GM12873 (cell line): ENCODE results near the gene PKHD1.

Experiments
- TF ChIP-seq, protein P1 (sequence below): IDR thresholded peaks from 2 replicates; pipeline ENCODE4 v1.5.1; 2012; ENCODE audit warnings: low read depth, mild to moderate bottlenecking, moderate library complexity, low read length, control low read depth; ENCODE audit not compliant: insufficient read depth; ENCODE audit errors: missing control alignments

The PKHD1 gene

GRCh38 chr6:51928320-51928719 is 159.1 kb downstream of the PKHD1 start:
- TF ChIP-seq, protein P1, sequence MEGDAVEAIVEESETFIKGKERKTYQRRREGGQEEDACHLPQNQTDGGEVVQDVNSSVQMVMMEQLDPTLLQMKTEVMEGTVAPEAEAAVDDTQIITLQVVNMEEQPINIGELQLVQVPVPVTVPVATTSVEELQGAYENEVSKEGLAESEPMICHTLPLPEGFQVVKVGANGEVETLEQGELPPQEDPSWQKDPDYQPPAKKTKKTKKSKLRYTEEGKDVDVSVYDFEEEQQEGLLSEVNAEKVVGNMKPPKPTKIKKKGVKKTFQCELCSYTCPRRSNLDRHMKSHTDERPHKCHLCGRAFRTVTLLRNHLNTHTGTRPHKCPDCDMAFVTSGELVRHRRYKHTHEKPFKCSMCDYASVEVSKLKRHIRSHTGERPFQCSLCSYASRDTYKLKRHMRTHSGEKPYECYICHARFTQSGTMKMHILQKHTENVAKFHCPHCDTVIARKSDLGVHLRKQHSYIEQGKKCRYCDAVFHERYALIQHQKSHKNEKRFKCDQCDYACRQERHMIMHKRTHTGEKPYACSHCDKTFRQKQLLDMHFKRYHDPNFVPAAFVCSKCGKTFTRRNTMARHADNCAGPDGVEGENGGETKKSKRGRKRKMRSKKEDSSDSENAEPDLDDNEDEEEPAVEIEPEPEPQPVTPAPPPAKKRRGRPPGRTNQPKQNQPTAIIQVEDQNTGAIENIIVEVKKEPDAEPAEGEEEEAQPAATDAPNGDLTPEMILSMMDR, result no peak

GRCh38 chr6:51927450-51927849 is 160.0 kb downstream of the PKHD1 start:
- TF ChIP-seq, protein P1, result no peak

DNA sequence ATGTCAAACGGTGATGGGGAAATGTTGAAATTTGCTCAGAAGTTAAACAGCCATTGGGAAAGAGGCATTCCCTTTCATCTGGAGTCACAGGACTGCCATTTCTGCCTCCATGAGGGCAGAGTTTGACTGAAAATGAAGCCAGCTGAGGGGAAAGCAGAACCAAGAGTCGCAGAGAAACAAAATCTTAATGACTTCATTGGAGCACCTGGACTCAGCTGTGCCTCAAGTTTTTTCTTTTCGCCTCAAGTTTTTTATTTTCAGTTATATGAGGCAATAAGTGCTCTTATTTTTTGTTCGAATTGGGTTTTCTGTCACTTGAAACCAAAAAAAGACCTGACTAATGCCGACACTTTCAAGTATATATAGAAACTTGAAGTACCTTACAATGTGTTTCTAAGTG is 161.3 kb downstream of the PKHD1 start:
- TF ChIP-seq, protein P1, result no peak

GRCh38 chr6:51915098-51915497 is 172.3 kb downstream of the PKHD1 start:
- TF ChIP-seq, protein P1, result no peak

- TF ChIP-seq, protein P1, result no peak
Observed at GRCh38 chr6:51913265-51913664, 174.1 kb downstream of the PKHD1 start.

DNA sequence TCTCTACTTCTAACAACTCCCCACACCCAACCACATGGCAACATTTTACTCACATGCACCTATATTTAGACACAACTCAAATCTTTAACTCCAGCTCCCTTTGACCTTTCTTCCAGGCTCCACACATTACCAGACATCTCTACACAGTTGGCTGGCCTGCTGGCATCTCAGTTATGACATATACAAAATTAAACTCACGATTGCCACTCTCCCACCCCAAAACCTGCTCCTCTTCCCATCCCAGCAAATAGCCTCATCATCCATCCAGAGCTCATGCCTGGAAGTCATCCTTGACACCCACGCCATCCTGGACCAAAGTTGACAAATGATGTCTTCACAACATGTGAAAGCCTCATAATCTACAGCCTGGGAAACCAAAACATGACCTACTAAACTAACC is 176.6 kb downstream of the PKHD1 start:
- TF ChIP-seq, protein P1, result no peak

- TF ChIP-seq, protein P1, result no peak
Observed at GRCh38 chr6:51908243-51908642, 179.2 kb downstream of the PKHD1 start.
